ENCODE measurements around the gene SMARCD3. TPM values are rescaled to one million over a fixed set of nuclear protein-coding genes. Genes with fewer than 3 reads are reported as not detected.

Gene SMARCD3
- total RNA-seq, 1 experiment from 2014 or later, result 30.3 TPM

- Histone ChIP-seq H3K9me2 (ENCODE audit: insufficient read depth) (no peaks in the 10 kb centered on the region), H4K20me1 (ENCODE audit: insufficient read depth) (no peaks in the 10 kb centered on the region), H3K36me3 (ENCODE audit: control insufficient read depth in 1 of 2, insufficient read depth in 2 of 2, low read length in 2 of 2) (peaks cover 14 to 25% of the 10 kb centered on the region in 2 experiments; a peak in 3 of 4 replicates), H3K9me3 (ENCODE audit: control insufficient read depth in 1 of 2, insufficient read depth in 1 of 2, low read depth in 1 of 2, low read length in 2 of 2) (no peaks in the 10 kb centered on the region), H3K79me2 (ENCODE audit: insufficient read depth, low read length) (no peaks in the 10 kb centered on the region), H3K4me2 (ENCODE audit: low read length) (no peak within 1 kb of the TSS), H3K27ac (ENCODE audit: low read depth, low read length) (no peak within 1 kb of the TSS), H2AFZ (ENCODE audit: low read depth, low read length, poor library complexity, severe bottlenecking) (no peak within 1 kb of the TSS), H3K4me1 (ENCODE audit: control insufficient read depth in 1 of 2, insufficient read depth in 2 of 2, low read length in 2 of 2) (no peaks in the 10 kb centered on the region), H3K9ac (ENCODE audit: low read length) (no peak within 1 kb of the TSS), H3K27me3 (ENCODE audit: insufficient read depth, low read length) (no peaks in the 10 kb centered on the region), H3K4me3 (replicated peaks in 1 of 2; ENCODE audit: low read depth in 1 of 2, low read length in 2 of 2) (no peak within 1 kb of the TSS)
- ChIA-PET CTCF (no interaction called here), RAD21 (ENCODE audit: low non-redundant PET in 1 of 2, low total read pairs in 2 of 2, uncharacterized antibody in 2 of 2, unreplicated experiment in 2 of 2) (no interaction called here), POLR2A (no interaction called here)
- TF ChIP-seq CBX3 (IDR thresholded peaks at IDR 0.05; ENCODE audit: low read depth), result no peak
- no TSS peak for BruUV-seq (replicated peaks)
- intact Hi-C loops (cut with micrococcal nuclease), result no loop called here
- ATAC-seq, result no peak
- DNase-seq (ENCODE audit: low read depth, low spot score), result no peak
Observed at GRCh38 chr7:151210087-151210854, 38.2 kb downstream of the SMARCD3 start, which contains the start of gene H2BK1. Gene H2BK1 (minus strand): TSS chr7:151210488. CDS start chr7:151210318, 170 bp downstream.

GRCh38 chr7:151209588-151209987 lies 38.9 kb downstream of the SMARCD3 start:
- Histone ChIP-seq H3K79me2 (ENCODE audit: insufficient read depth, low read length) (no peaks in the 10 kb centered on the region), H3K4me2 (ENCODE audit: low read length) (no peak overlapping the region), H3K9me3 (ENCODE audit: control insufficient read depth in 1 of 2, insufficient read depth in 1 of 2, low read depth in 1 of 2, low read length in 2 of 2) (no peaks in the 10 kb centered on the region), H2AFZ (ENCODE audit: low read depth, low read length, poor library complexity, severe bottlenecking) (no peak overlapping the region), H4K20me1 (ENCODE audit: insufficient read depth) (no peaks in the 10 kb centered on the region), H3K36me3 (ENCODE audit: control insufficient read depth in 1 of 2, insufficient read depth in 2 of 2, low read length in 2 of 2) (peaks cover 7 to 19% of the 10 kb centered on the region in 2 experiments; a peak in 3 of 4 replicates), H3K9ac (ENCODE audit: low read length) (no peak overlapping the region), H3K27me3 (ENCODE audit: insufficient read depth, low read length) (no peaks in the 10 kb centered on the region), H3K4me1 (ENCODE audit: control insufficient read depth in 1 of 2, insufficient read depth in 2 of 2, low read length in 2 of 2) (no peaks in the 10 kb centered on the region), H3K9me2 (ENCODE audit: insufficient read depth) (no peaks in the 10 kb centered on the region), H3K4me3 (replicated peaks in 1 of 2; ENCODE audit: low read depth in 1 of 2, low read length in 2 of 2) (no peak overlapping the region), H3K27ac (ENCODE audit: low read depth, low read length) (no peak overlapping the region)
- ChIA-PET POLR2A (no interaction called here), CTCF (no interaction called here), RAD21 (ENCODE audit: low non-redundant PET in 1 of 2, low total read pairs in 2 of 2, uncharacterized antibody in 2 of 2, unreplicated experiment in 2 of 2) (no interaction called here)
- DNase-seq (ENCODE audit: low read depth, low spot score), result no peak
- intact Hi-C loops (cut with micrococcal nuclease), result no loop called here
- no peak for ATAC-seq
- BruUV-seq (replicated peaks), result no TSS peak
- TF ChIP-seq RAD21 (IDR thresholded peaks at IDR 0.05; ENCODE audit: low read depth), result no peak
- TF ChIP-seq JUND (IDR thresholded peaks at IDR 0.05), result no peak
- TF ChIP-seq SIN3A (IDR thresholded peaks at IDR 0.05; ENCODE audit: low read depth), result no peak
- TF ChIP-seq SP1 (IDR thresholded peaks at IDR 0.05; ENCODE audit: low read depth), result no peak
- no peak for TF ChIP-seq CTCF (IDR thresholded peaks at IDR 0.05 in 2 of 3, conservative IDR thresholded peaks at IDR 0.05 in 1 of 3; ENCODE audit: borderline replicate concordance in 1 of 3, insufficient read depth in 1 of 3, low read depth in 2 of 3, low read length in 2 of 3)
- TF ChIP-seq CEBPB (IDR thresholded peaks at IDR 0.05; ENCODE audit: low read depth), result no peak
- TF ChIP-seq REST (IDR thresholded peaks at IDR 0.05; ENCODE audit: low read depth), result no peak
- TF ChIP-seq EZH2 (IDR thresholded peaks at IDR 0.05), result no peak
- no peak for TF ChIP-seq POLR2A (IDR thresholded peaks at IDR 0.05; ENCODE audit: borderline replicate concordance, extremely low read depth, insufficient read depth, insufficient read length)
- TF ChIP-seq, protein P1, sequence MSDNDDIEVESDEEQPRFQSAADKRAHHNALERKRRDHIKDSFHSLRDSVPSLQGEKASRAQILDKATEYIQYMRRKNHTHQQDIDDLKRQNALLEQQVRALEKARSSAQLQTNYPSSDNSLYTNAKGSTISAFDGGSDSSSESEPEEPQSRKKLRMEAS (IDR thresholded peaks at IDR 0.05), result no peak
- TF ChIP-seq SRF (IDR thresholded peaks at IDR 0.05; ENCODE audit: low read depth), result no peak
- TF ChIP-seq ZBTB33 (IDR thresholded peaks at IDR 0.05; ENCODE audit: extremely low read depth, insufficient replicate concordance, low read length), result no peak
